Fibroblast of lung (primary cell): ENCODE measurements around the gene PUS10. TPM values are rescaled to one million over a fixed set of nuclear protein-coding genes. Genes with fewer than 3 reads are reported as not detected.
"Not testable (repeated sequence)": the region's sequence is repeated elsewhere in the genome, so short reads cannot be mapped to it uniquely, and the experiment has no call there.

Experiments used
- DNase-seq, 2 donors: peaks; one replicate each; pipeline versions ENCODE4 v3.0.0 to v3.0.0-alpha.2; 2010; ENCODE audit warnings: low read depth in 2 of 2
- H2AFZ ChIP-seq: 2 replicates; pipeline ENCODE4 v1.5.1; 2012; ENCODE audit warnings: low read length, control low read depth, inconsistent platforms
- H3K27ac ChIP-seq: 2 replicates; pipeline ENCODE4 v1.5.1; 2011; ENCODE audit warnings: low read length, control low read depth; ENCODE audit not compliant: insufficient read depth
- H3K27me3 ChIP-seq: 2 replicates; pipeline ENCODE4 v1.5.1; 2011; ENCODE audit warnings: mild to moderate bottlenecking, low read length; ENCODE audit not compliant: control insufficient read depth, insufficient read depth
- H3K36me3 ChIP-seq: 2 replicates; pipeline ENCODE4 v1.5.1; 2011; ENCODE audit warnings: low read length; ENCODE audit not compliant: control insufficient read depth, insufficient read depth
- H3K4me1 ChIP-seq: 2 replicates; pipeline ENCODE4 v1.5.1; 2011; ENCODE audit warnings: low read length; ENCODE audit not compliant: control insufficient read depth, insufficient read depth; ENCODE audit errors: extremely low read depth
- H3K4me2 ChIP-seq: 2 replicates; pipeline ENCODE4 v1.5.1; 2011; ENCODE audit warnings: low read length, control low read depth; ENCODE audit not compliant: insufficient read depth; ENCODE audit errors: extremely low read depth
- H3K4me3 ChIP-seq, 4 experiments: fragments of 200-600 bp in 1 of 4; sonication (generic) in 1 of 4; replicated peaks in 1 of 4; 2 replicates each; pipeline ENCODE4 v1.5.1; 2011 to 2016; ENCODE audit warnings: low read length in 4 of 4, low read depth in 3 of 4, mild to moderate bottlenecking in 3 of 4, control low read depth in 2 of 4, inconsistent platforms in 1 of 4, mixed read lengths in 1 of 4; ENCODE audit not compliant: insufficient read depth in 1 of 4; ENCODE audit errors: control extremely low read depth in 1 of 4
- H3K79me2 ChIP-seq: 2 replicates; pipeline ENCODE4 v1.5.1; 2012; ENCODE audit warnings: mild to moderate bottlenecking, low read length, inconsistent platforms; ENCODE audit not compliant: control insufficient read depth, insufficient read depth
- H3K9ac ChIP-seq: 2 replicates; pipeline ENCODE4 v1.5.1; 2011; ENCODE audit warnings: mild to moderate bottlenecking, low read length, control low read depth; ENCODE audit not compliant: insufficient read depth
- H3K9me3 ChIP-seq: 2 replicates; pipeline ENCODE4 v1.5.1; 2012; ENCODE audit warnings: low read depth, low read length; ENCODE audit not compliant: control insufficient read depth, insufficient read depth
- H4K20me1 ChIP-seq: 2 replicates; pipeline ENCODE4 v1.5.1; 2011; ENCODE audit warnings: low read length; ENCODE audit not compliant: control insufficient read depth, insufficient read depth; ENCODE audit errors: extremely low read depth
- EZH2 ChIP-seq: IDR thresholded peaks from 2 replicates; pipeline ENCODE4 v1.5.1; 2012; ENCODE audit warnings: low read length, control low read depth, mild to moderate bottlenecking; ENCODE audit errors: missing control alignments
- polyA plus RNA-seq, 2 donors: library from polyadenylated mRNA; depleted of rRNA in 1 of 2; stranded (reverse) in 1 of 2; unstranded in 1 of 2; fragments of >200 nt; gene quantifications; 2 replicates each; pipeline ENCODE4 v1.2.1, GENCODE V29; 2011 to 2012; ENCODE audit warnings: missing spikeins in 1 of 2
- total RNA-seq: library from RNA; depleted of rRNA; stranded (reverse); fragments of >200 nt; gene quantifications from 2 replicates; pipeline ENCODE4 v1.2.1, GENCODE V29; 2014
- TF ChIP-seq, protein P1 (sequence below), 2 donors: IDR thresholded peaks in 1 of 2; conservative IDR thresholded peaks in 1 of 2; 1 replicate in 1 of 2; 2 replicates in 1 of 2; pipeline ENCODE4 v1.5.1; 2011 to 2012; ENCODE audit warnings: low read length in 2 of 2, control low read depth in 1 of 2, inconsistent platforms in 1 of 2, low read depth in 1 of 2, mild to moderate bottlenecking in 1 of 2

PUS10 gene
- total and polyA plus RNA-seq, 2 donors (not counting 1 experiment from before 2014, with no cell fraction given) = 6.0 to 9.2 TPM

GRCh38 chr2:61042807-61043206 is 24.8 kb upstream of the PUS10 start:
- Histone ChIP-seq H3K27me3 (no peaks in the 10 kb centered on the region), H2AFZ (no peak overlapping the region), H3K9me3 (no peaks in the 10 kb centered on the region), H3K79me2 (no peaks in the 10 kb centered on the region), H4K20me1 (no peaks in the 10 kb centered on the region), H3K9ac (no peak overlapping the region), H3K4me3 (no peak overlapping the region), H3K4me2 (no peak overlapping the region), H3K4me1 (no peaks in the 10 kb centered on the region), H3K36me3 (no peaks in the 10 kb centered on the region), H3K27ac (no peak overlapping the region)
- DNase-seq = no peak
- no peak for TF ChIP-seq EZH2
- TF ChIP-seq, protein P1, sequence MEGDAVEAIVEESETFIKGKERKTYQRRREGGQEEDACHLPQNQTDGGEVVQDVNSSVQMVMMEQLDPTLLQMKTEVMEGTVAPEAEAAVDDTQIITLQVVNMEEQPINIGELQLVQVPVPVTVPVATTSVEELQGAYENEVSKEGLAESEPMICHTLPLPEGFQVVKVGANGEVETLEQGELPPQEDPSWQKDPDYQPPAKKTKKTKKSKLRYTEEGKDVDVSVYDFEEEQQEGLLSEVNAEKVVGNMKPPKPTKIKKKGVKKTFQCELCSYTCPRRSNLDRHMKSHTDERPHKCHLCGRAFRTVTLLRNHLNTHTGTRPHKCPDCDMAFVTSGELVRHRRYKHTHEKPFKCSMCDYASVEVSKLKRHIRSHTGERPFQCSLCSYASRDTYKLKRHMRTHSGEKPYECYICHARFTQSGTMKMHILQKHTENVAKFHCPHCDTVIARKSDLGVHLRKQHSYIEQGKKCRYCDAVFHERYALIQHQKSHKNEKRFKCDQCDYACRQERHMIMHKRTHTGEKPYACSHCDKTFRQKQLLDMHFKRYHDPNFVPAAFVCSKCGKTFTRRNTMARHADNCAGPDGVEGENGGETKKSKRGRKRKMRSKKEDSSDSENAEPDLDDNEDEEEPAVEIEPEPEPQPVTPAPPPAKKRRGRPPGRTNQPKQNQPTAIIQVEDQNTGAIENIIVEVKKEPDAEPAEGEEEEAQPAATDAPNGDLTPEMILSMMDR (conservative IDR thresholded peaks at IDR 0.05 in 1 of 2, IDR thresholded peaks at IDR 0.05 in 1 of 2; ENCODE audit: low read depth in 1 of 2, low read length in 2 of 2) = no peak

DNA sequence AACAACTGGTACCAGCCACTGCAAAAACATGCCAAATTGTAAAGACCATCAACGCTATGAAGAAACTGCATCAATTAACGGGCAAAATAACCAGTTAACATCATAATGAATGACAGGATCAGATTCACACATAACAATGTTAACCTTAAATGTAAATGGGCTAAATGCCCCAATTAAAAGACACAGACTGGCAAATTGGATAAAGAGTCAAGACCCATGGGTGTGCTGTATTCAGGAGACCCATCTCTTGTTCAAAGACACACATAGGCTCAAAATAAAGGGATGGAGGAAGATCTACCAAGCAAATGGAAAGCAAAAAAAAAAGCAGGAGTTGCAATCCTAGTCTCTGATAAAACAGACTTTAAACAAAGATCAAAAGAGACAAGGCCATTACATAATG is 18.6 kb upstream of the PUS10 start:
- not testable (repeated sequence) for H3K27me3 ChIP-seq, H3K9ac ChIP-seq, H3K4me3 ChIP-seq, H4K20me1 ChIP-seq, DNase-seq, H3K4me2 ChIP-seq, H3K9me3 ChIP-seq, H3K4me1 ChIP-seq, H3K36me3 ChIP-seq, H3K79me2 ChIP-seq, H3K27ac ChIP-seq, H2AFZ ChIP-seq

DNA sequence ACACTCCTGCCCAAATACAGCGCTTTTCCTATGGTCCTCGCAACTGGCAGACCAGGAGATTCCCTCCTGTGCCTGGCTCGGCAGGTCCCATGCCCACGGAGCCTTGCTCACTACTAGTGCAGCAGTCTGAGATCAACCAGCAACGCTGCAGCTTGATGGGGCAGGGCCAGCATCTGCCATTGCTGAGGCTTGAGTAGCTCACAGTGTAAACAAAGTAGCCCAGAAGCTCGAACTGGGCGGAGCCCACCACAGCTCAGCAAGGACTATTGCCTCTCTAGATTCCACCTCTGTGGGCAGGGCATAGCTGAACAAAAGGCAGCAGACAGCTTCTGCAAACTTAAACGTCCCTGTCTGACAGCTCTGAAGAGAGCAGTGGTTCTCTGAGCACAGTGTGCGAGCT is 16.5 kb upstream of the PUS10 start:
- H3K79me2 ChIP-seq, H3K4me3 ChIP-seq, H3K27me3 ChIP-seq, H3K4me2 ChIP-seq, H2AFZ ChIP-seq, H4K20me1 ChIP-seq, H3K9me3 ChIP-seq, H3K9ac ChIP-seq, H3K27ac ChIP-seq, DNase-seq, H3K4me1 ChIP-seq, H3K36me3 ChIP-seq: not testable (repeated sequence)

DNA sequence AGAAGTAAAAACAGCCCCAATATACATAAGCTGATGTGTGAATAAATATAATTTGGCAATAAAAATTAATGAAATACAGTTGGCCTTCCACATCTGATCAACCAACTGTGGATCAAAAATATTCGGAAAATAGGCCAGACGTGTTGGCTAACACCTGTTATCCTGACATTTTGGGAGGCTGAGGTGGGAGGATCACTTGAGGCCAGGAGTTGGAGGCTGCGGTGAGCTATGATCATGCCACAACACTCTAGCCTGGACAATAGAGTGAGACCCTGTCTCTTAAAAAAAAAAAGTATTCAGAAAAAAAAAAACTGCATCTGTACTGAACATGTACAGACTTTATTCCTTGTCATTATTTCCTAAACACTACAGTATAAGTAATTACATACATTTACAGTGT is 11.5 kb upstream of the PUS10 start:
- TF ChIP-seq, protein P1 (conservative IDR thresholded peaks at IDR 0.05 in 1 of 2, IDR thresholded peaks at IDR 0.05 in 1 of 2; ENCODE audit: low read depth in 1 of 2, low read length in 2 of 2) = no peak
- TF ChIP-seq EZH2 = no peak
- no peak overlapping the region for H3K27ac ChIP-seq
- H3K36me3 ChIP-seq = peaks cover 4% of the 10 kb centered on the region
- H3K27me3 ChIP-seq = no peaks in the 10 kb centered on the region
- peaks cover 1% of the 10 kb centered on the region for H3K79me2 ChIP-seq
- H3K9ac ChIP-seq = no peak overlapping the region
- no peak overlapping the region for H2AFZ ChIP-seq
- no peaks in the 10 kb centered on the region for H3K9me3 ChIP-seq
- no peak overlapping the region for H3K4me2 ChIP-seq
- no peak overlapping the region for H3K4me3 ChIP-seq
- H3K4me1 ChIP-seq = no peaks in the 10 kb centered on the region
- no peak for DNase-seq
- no peaks in the 10 kb centered on the region for H4K20me1 ChIP-seq
